H9 (cell line): ENCODE data around the gene ANKRD11. TPM values are rescaled to one million over a fixed set of nuclear protein-coding genes. Genes with fewer than 3 reads are reported as not detected.

Experiments
- DNase-seq: peaks from one replicate; pipeline ENCODE4 v3.0.0-alpha.2; 2017
- H2AFZ ChIP-seq: one replicate; pipeline ENCODE4 v1.6.1; 2013; ENCODE audit warnings: mild to moderate bottlenecking, low read length, control low read depth, moderate library complexity
- H2AK5ac ChIP-seq: 2 replicates; pipeline ENCODE4 v1.6.1; 2013; ENCODE audit warnings: low read length, control low read depth, mixed read lengths; ENCODE audit not compliant: insufficient read length
- H2BK120ac ChIP-seq: one replicate; pipeline ENCODE4 v1.6.1; 2013; ENCODE audit warnings: low read depth, mild to moderate bottlenecking, low read length, control low read depth, inconsistent platforms; ENCODE audit not compliant: poor library complexity, severe bottlenecking
- H2BK12ac ChIP-seq: 2 replicates; pipeline ENCODE4 v1.6.1; 2013; ENCODE audit warnings: low read length, control low read depth, mixed read lengths, low read depth; ENCODE audit not compliant: insufficient read length
- H2BK15ac ChIP-seq: 2 replicates; pipeline ENCODE4 v1.6.1; 2013; ENCODE audit warnings: low read depth, low read length, control low read depth
- H2BK20ac ChIP-seq: one replicate; pipeline ENCODE4 v1.6.1; 2013; ENCODE audit warnings: low read depth, mild to moderate bottlenecking, low read length, control low read depth, inconsistent platforms; ENCODE audit not compliant: poor library complexity, severe bottlenecking
- H2BK5ac ChIP-seq: 2 replicates; pipeline ENCODE4 v1.6.1; 2013; ENCODE audit warnings: low read length, control low read depth, mixed read lengths; ENCODE audit not compliant: insufficient read length
- H3K14ac ChIP-seq: 2 replicates; pipeline ENCODE4 v1.6.1; 2013; ENCODE audit warnings: low read length, control low read depth; ENCODE audit not compliant: insufficient read depth
- H3K18ac ChIP-seq: 2 replicates; pipeline ENCODE4 v1.6.1; 2013; ENCODE audit warnings: low read depth, mild to moderate bottlenecking, mixed read lengths, low read length, control low read depth; ENCODE audit not compliant: insufficient read length
- H3K23ac ChIP-seq: 2 replicates; pipeline ENCODE4 v1.6.1; 2013; ENCODE audit warnings: low read length, control low read depth, mixed read lengths, low read depth; ENCODE audit not compliant: insufficient read length
- H3K23me2 ChIP-seq: 2 replicates; pipeline ENCODE4 v1.6.1; 2013; ENCODE audit warnings: low read depth, mild to moderate bottlenecking, mixed read lengths, low read length, control low read depth; ENCODE audit not compliant: insufficient read length, poor library complexity, severe bottlenecking
- H3K27ac ChIP-seq: 2 replicates; pipeline ENCODE4 v1.5.1; 2013; ENCODE audit warnings: low read length, control low read depth, mixed read lengths, low read depth; ENCODE audit not compliant: insufficient read length
- H3K27me3 ChIP-seq: 2 replicates; pipeline ENCODE4 v1.6.1; 2013; ENCODE audit warnings: low read length, control low read depth, inconsistent platforms; ENCODE audit not compliant: insufficient read depth
- H3K4ac ChIP-seq: 2 replicates; pipeline ENCODE4 v1.6.1; 2013; ENCODE audit warnings: low read depth, mild to moderate bottlenecking, control low read depth, inconsistent platforms, low read length, moderate library complexity
- H3K4me1 ChIP-seq: 2 replicates; pipeline ENCODE4 v1.6.1; 2013; ENCODE audit warnings: low read length, control low read depth, inconsistent platforms; ENCODE audit not compliant: insufficient read depth
- H3K4me2 ChIP-seq: 2 replicates; pipeline ENCODE4 v1.6.1; 2013; ENCODE audit warnings: low read length, control low read depth, mixed read lengths; ENCODE audit not compliant: insufficient read length, insufficient read depth
- H3K56ac ChIP-seq: 2 replicates; pipeline ENCODE4 v1.6.1; 2013; ENCODE audit warnings: low read depth, mild to moderate bottlenecking, mixed read lengths, low read length, control low read depth; ENCODE audit not compliant: insufficient read length
- H3K79me1 ChIP-seq: 2 replicates; pipeline ENCODE4 v1.6.1; 2013; ENCODE audit warnings: low read depth, mild to moderate bottlenecking, moderate library complexity, low read length, control low read depth, inconsistent platforms; ENCODE audit not compliant: insufficient read depth, poor library complexity, severe bottlenecking
- H3K79me2 ChIP-seq: 2 replicates; pipeline ENCODE4 v1.6.1; 2013; ENCODE audit warnings: low read length, control low read depth, inconsistent platforms; ENCODE audit not compliant: insufficient read depth
- H3K9ac ChIP-seq: 2 replicates; pipeline ENCODE4 v1.6.1; 2013; ENCODE audit warnings: low read length, control low read depth, mixed read lengths; ENCODE audit not compliant: insufficient read length; ENCODE audit errors: extremely low read depth
- H3K9me3 ChIP-seq: one replicate; pipeline ENCODE4 v1.6.1; 2013; ENCODE audit warnings: low read depth, low read length, inconsistent platforms; ENCODE audit not compliant: control insufficient read depth
- H3T11ph ChIP-seq: one replicate; pipeline ENCODE4 v1.6.1; 2013; ENCODE audit warnings: mild to moderate bottlenecking, low read length, control low read depth, inconsistent platforms
- H4K20me1 ChIP-seq: one replicate; pipeline ENCODE4 v1.6.1; 2013; ENCODE audit not compliant: control insufficient read depth, insufficient read length, insufficient read depth
- H4K5ac ChIP-seq: 2 replicates; pipeline ENCODE4 v1.6.1; 2013; ENCODE audit warnings: low read depth, mild to moderate bottlenecking, mixed read lengths, low read length, control low read depth; ENCODE audit not compliant: insufficient read length
- H4K8ac ChIP-seq: replicated peaks from 2 replicates; pipeline ENCODE4 v1.6.1; 2013; ENCODE audit warnings: low read length, control low read depth, mixed read lengths, low read depth; ENCODE audit not compliant: insufficient read length
- H4K91ac ChIP-seq: 2 replicates; pipeline ENCODE4 v1.6.1; 2013; ENCODE audit warnings: low read depth, mild to moderate bottlenecking, moderate library complexity, mixed read lengths, low read length, control low read depth; ENCODE audit not compliant: insufficient read length
- H3K27ac Mint-ChIP-seq, 3 experiments: 2 replicates in 2 of 3; 3 replicates in 1 of 3; pipeline ENCODE4 v1.8.0; 2020 to 2021; ENCODE audit warnings: mixed read lengths in 3 of 3, mild to moderate bottlenecking in 1 of 3, moderate library complexity in 1 of 3
- H3K27me3 Mint-ChIP-seq: 2 replicates; pipeline ENCODE4 v1.8.0; 2021; ENCODE audit warnings: low read depth, mild to moderate bottlenecking, moderate library complexity, mixed read lengths
- H3K36me3 Mint-ChIP-seq, 3 experiments: 2 replicates in 2 of 3; 3 replicates in 1 of 3; pipeline ENCODE4 v1.8.0; 2020 to 2021; ENCODE audit warnings: low read depth in 3 of 3, mixed read lengths in 3 of 3; ENCODE audit not compliant: insufficient read depth in 1 of 3
- H3K4me1 Mint-ChIP-seq, 2 experiments: 2 replicates each; pipeline ENCODE4 v1.8.0; 2020; ENCODE audit warnings: mixed read lengths in 2 of 2
- H3K4me3 Mint-ChIP-seq, 2 experiments: 2 replicates in 1 of 2; 3 replicates in 1 of 2; pipeline ENCODE4 v1.8.0; 2020 to 2021; ENCODE audit warnings: mild to moderate bottlenecking in 2 of 2, mixed read lengths in 2 of 2, moderate library complexity in 1 of 2
- H3K9me3 Mint-ChIP-seq, 2 experiments: 2 replicates in 1 of 2; 3 replicates in 1 of 2; pipeline ENCODE4 v1.8.0; 2020; ENCODE audit warnings: mild to moderate bottlenecking in 2 of 2, mixed read lengths in 2 of 2, moderate library complexity in 1 of 2
- WGBS: extraction: QIAGEN DNeasy Blood & Tissue Kit; methylation state at CpG from one replicate; pipeline ENCODE4 v1.1.7; 2013; ENCODE audit warnings: missing lambda C conversion rate, low lambda C conversion rate, mixed read lengths; ENCODE audit not compliant: insufficient read length; ENCODE audit errors: extremely low coverage; 5-methylcytosine and 5-hydroxymethylcytosine counted together
- total RNA-seq: library from RNA; stranded (reverse); gene quantifications from 2 replicates; pipeline ENCODE4 v1.2.1, GENCODE V29; 2021
- TF ChIP-seq, protein P1 (sequence below): fragments of 200-600 bp; sonication (generic); conservative IDR thresholded peaks from 3 replicates; pipeline ENCODE4 v1.8.0; 2021; ENCODE audit warnings: antibody characterized with exemption, mild to moderate bottlenecking

Gene ANKRD11
- total RNA-seq, 1 experiment from 2014 or later: 181 TPM

- no peaks in the 10 kb centered on the region for H3K27me3 Mint-ChIP-seq
- Histone ChIP-seq H2BK5ac (no peak overlapping the region), H3K23ac (no peak overlapping the region), H3K56ac (no peak overlapping the region), H2AK5ac (no peak overlapping the region), H2BK12ac (no peak overlapping the region), H3K79me1 (peaks cover 6% of the 10 kb centered on the region), H3K9ac (no peak overlapping the region), H3K27me3 (no peaks in the 10 kb centered on the region; the same call in 1 of the 2 replicates), H2BK120ac (no peak overlapping the region), H3K23me2 (no peaks in the 10 kb centered on the region), H3K79me2 (peaks cover 8% of the 10 kb centered on the region; the same call in 1 of the 2 replicates), H3K14ac (no peak overlapping the region), H3K4me1 (no peaks in the 10 kb centered on the region), H3K18ac (no peak overlapping the region), H3K4ac (no peak overlapping the region), H3K27ac (no peak overlapping the region), H3K9me3 (no peaks in the 10 kb centered on the region), H2BK20ac (no peak overlapping the region), H4K8ac (no peak overlapping the region), H4K91ac (no peak overlapping the region), H2BK15ac (no peak overlapping the region), H3T11ph (no peak overlapping the region), H4K5ac (no peak overlapping the region), H2AFZ (no peak overlapping the region), H3K4me2 (no peak overlapping the region), H4K20me1 (peaks cover 2% of the 10 kb centered on the region)
- H3K4me1 Mint-ChIP-seq: peaks cover 6 to 7% of the 10 kb centered on the region in 2 experiments; a peak in 2 of 4 replicates
- H3K36me3 Mint-ChIP-seq: peaks cover 41 to 85% (median 80%) of the 10 kb centered on the region in 3 experiments; a peak in 6 of 7 replicates
- peak overlapping the region in 1 of 2 experiments; percentile 42; a peak in 2 of 5 replicates for H3K4me3 Mint-ChIP-seq
- no peaks in the 10 kb centered on the region for H3K9me3 Mint-ChIP-seq
- TF ChIP-seq, protein P1, sequence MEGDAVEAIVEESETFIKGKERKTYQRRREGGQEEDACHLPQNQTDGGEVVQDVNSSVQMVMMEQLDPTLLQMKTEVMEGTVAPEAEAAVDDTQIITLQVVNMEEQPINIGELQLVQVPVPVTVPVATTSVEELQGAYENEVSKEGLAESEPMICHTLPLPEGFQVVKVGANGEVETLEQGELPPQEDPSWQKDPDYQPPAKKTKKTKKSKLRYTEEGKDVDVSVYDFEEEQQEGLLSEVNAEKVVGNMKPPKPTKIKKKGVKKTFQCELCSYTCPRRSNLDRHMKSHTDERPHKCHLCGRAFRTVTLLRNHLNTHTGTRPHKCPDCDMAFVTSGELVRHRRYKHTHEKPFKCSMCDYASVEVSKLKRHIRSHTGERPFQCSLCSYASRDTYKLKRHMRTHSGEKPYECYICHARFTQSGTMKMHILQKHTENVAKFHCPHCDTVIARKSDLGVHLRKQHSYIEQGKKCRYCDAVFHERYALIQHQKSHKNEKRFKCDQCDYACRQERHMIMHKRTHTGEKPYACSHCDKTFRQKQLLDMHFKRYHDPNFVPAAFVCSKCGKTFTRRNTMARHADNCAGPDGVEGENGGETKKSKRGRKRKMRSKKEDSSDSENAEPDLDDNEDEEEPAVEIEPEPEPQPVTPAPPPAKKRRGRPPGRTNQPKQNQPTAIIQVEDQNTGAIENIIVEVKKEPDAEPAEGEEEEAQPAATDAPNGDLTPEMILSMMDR: no peak
- no peak for DNase-seq
- peak overlapping the region in 1 of 3 experiments; percentile 19; a peak in 3 of 7 replicates for H3K27ac Mint-ChIP-seq
- no CpG with 5 or more reads among the region's 15 CpGs for WGBS
Measured at GRCh38 chr16:89519881-89520280, 29.5 kb upstream of the ANKRD11 start.
